HG03025 (cell line): ENCODE results near the gene NXPE4.
"Not testable (repeated sequence)": the region's sequence is repeated elsewhere in the genome, so short reads cannot be mapped to it uniquely, and the experiment has no call there.

ENCODE experiments used
- ATAC-seq: cut with Tn5 transposase; IDR thresholded peaks from one replicate; pipeline ENCODE4 v1.9.1; 2021; ENCODE audit warnings: mild to moderate bottlenecking, moderate library complexity; ENCODE audit not compliant: unreplicated experiment, low FRiP score

NXPE4 gene

GRCh38 chr11:114610984-114611944 is 15.7 kb upstream of the NXPE4 start:
- no peak for ATAC-seq

- ATAC-seq: no peak
These were observed 15.0 kb upstream of the NXPE4 start for GRCh38 chr11:114610550-114610949.

- no peak for ATAC-seq
These were observed 13.8 kb upstream of the NXPE4 start for GRCh38 chr11:114609429-114609828.

GRCh38 chr11:114608605-114609004 is 13.0 kb upstream of the NXPE4 start:
- not testable (repeated sequence) for ATAC-seq

- no peak for ATAC-seq
These were observed 12.3 kb upstream of the NXPE4 start for GRCh38 chr11:114607753-114608459.

- ATAC-seq: not testable (repeated sequence)
These were observed 11.2 kb upstream of the NXPE4 start for GRCh38 chr11:114606802-114607075.

- ATAC-seq: no peak
These were observed 10.6 kb upstream of the NXPE4 start for GRCh38 chr11:114606003-114606801.

- no peak for ATAC-seq
These were observed 9.8 kb upstream of the NXPE4 start for GRCh38 chr11:114605370-114605769.

GRCh38 chr11:114604886-114605285 is 9.3 kb upstream of the NXPE4 start:
- no peak for ATAC-seq

- ATAC-seq: no peak
These were observed 8.7 kb upstream of the NXPE4 start for GRCh38 chr11:114604179-114604813.

GRCh38 chr11:114603151-114603550 is 7.6 kb upstream of the NXPE4 start:
- ATAC-seq: not testable (repeated sequence)

- ATAC-seq: no peak
These were observed 2.9 kb upstream of the NXPE4 start for GRCh38 chr11:114598461-114598860.

GRCh38 chr11:114596175-114596919 is 761 bp upstream of the NXPE4 start:
- ATAC-seq: no peak

GRCh38 chr11:114594703-114595102 is 883 bp downstream of the NXPE4 start:
- no peak for ATAC-seq

GRCh38 chr11:114587398-114587953 is 8.1 kb downstream of the NXPE4 start:
- no peak for ATAC-seq

GRCh38 chr11:114586797-114587196 is 8.8 kb downstream of the NXPE4 start:
- ATAC-seq: no peak

- ATAC-seq: no peak
These were observed 23.9 kb downstream of the NXPE4 start for GRCh38 chr11:114571712-114572111.

- ATAC-seq: no peak
These were observed 25.8 kb downstream of the NXPE4 start for GRCh38 chr11:114569801-114570200.

- no peak for ATAC-seq
These were observed 29.3 kb downstream of the NXPE4 start for GRCh38 chr11:114566276-114566675.

- no peak for ATAC-seq
These were observed 30.8 kb downstream of the NXPE4 start for GRCh38 chr11:114564831-114565230.
